Measurements from ENCODE around the gene PRRT3. TPM values are rescaled to one million over a fixed set of nuclear protein-coding genes. Genes with fewer than 3 reads are reported as not detected.

PRRT3 gene
- total and polyA plus RNA-seq, 2 of the 8 experiments (the other 6 are each of a cell fraction or from before 2014, with no cell fraction given), result 9.0 to 9.2 TPM

DNA sequence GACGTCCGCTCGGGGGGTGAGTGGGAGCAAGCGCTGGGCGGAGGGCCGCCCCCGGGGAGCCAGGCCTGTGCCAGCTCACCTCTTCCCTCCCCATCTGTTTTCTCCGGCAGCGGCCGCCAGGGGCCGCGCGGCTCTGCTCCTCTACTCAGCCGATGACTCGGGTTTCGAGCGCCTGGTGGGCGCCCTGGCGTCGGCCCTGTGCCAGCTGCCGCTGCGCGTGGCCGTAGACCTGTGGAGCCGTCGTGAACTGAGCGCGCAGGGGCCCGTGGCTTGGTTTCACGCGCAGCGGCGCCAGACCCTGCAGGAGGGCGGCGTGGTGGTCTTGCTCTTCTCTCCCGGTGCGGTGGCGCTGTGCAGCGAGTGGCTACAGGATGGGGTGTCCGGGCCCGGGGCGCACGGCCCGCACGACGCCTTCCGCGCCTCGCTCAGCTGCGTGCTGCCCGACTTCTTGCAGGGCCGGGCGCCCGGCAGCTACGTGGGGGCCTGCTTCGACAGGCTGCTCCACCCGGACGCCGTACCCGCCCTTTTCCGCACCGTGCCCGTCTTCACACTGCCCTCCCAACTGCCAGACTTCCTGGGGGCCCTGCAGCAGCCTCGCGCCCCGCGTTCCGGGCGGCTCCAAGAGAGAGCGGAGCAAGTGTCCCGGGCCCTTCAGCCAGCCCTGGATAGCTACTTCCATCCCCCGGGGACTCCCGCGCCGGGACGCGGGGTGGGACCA is 19.2 kb downstream of the PRRT3 start:
- peak overlapping the region; percentile 52 for H2BK5ac ChIP-seq (ENCODE audit: low read depth, low read length)
- H3K23me2 ChIP-seq (ENCODE audit: low read depth, low read length), result peaks cover 13% of the 10 kb centered on the region; the same call in 1 of the 2 replicates
- peaks cover 0 to 10% (median 5%) of the 10 kb centered on the region in 4 experiments; a peak in 6 of 7 replicates for H3K4me1 ChIP-seq (replicated peaks in 1 of 4; ENCODE audit: control insufficient read depth in 3 of 4, insufficient read depth in 4 of 4, low read length in 3 of 4)
- peak overlapping the region; percentile 99 for H4K8ac ChIP-seq (ENCODE audit: extremely low read depth, insufficient read depth, low read length)
- H4K5ac ChIP-seq (ENCODE audit: insufficient read length, low read depth, low read length), result peak overlapping the region; percentile 56
- H2AFZ ChIP-seq (ENCODE audit: low read length), result 0 out of 2 replicates have a peak overlapping the region, but pooled peaks have one; percentile 49
- peak overlapping the region; percentile 97; the same call in 1 of the 2 replicates for H2BK15ac ChIP-seq (ENCODE audit: low read length)
- H3K4me3 ChIP-seq (ENCODE audit: extremely low read depth in 1 of 4, insufficient read depth in 2 of 4, low read depth in 3 of 4, low read length in 4 of 4), result peak overlapping the region; percentile 37 to 78 (median 68)
- FAIRE-seq (no peak), DNase-seq (ENCODE audit: low read depth in 1 of 2, low spot score in 2 of 2) (peak in 1 of 2 experiments; percentile 91)
- no peak overlapping the region for H3K14ac ChIP-seq (ENCODE audit: insufficient read length)
- peak overlapping the region; percentile 92 for H4K91ac ChIP-seq (replicated peaks; ENCODE audit: insufficient read length, low read length)
- CTCF ChIA-PET (ENCODE audit: partially characterized antibody), result interaction anchor here (0.7 to 7.5 kb wide), 29 partner anchors 9 to 133 kb away, joined by 3 to 86 read pairs (median 5); partner anchors contain the start of genes IL17RC, JAGN1 and PRRT3
- H3K9me3 ChIP-seq (ENCODE audit: insufficient read depth in 2 of 2, low read depth in 1 of 2, low read length in 1 of 2), result no peaks in the 10 kb centered on the region
- H2AK5ac ChIP-seq (ENCODE audit: low read depth, low read length), result no peak overlapping the region
- H2BK120ac ChIP-seq (replicated peaks; ENCODE audit: low read depth, low read length), result no peak overlapping the region
- peak overlapping the region; percentile 96 for H3K18ac ChIP-seq (ENCODE audit: extremely low read depth, low read length)
- no peaks in the 10 kb centered on the region for H4K20me1 ChIP-seq (replicated peaks in 1 of 2; ENCODE audit: control insufficient read depth in 1 of 2, insufficient read depth in 2 of 2, low read length in 2 of 2)
- no peaks in the 10 kb centered on the region for H3K79me2 ChIP-seq (ENCODE audit: control insufficient read depth in 1 of 2, insufficient read depth in 2 of 2, low read length in 2 of 2)
- no peak overlapping the region for H3K56ac ChIP-seq (replicated peaks; ENCODE audit: insufficient read length, low read depth, low read length)
- H3K4me2 ChIP-seq (ENCODE audit: insufficient read depth in 1 of 2, low read depth in 2 of 2, low read length in 2 of 2), result peak overlapping the region; percentile 77 to 90
- POLR2A ChIA-PET (ENCODE audit: partially characterized antibody), result interaction anchor here (0.5 to 5.9 kb wide), 19 partner anchors 9 to 140 kb away, joined by 3 to 43 read pairs (median 5); partner anchors contain the start of genes ARPC4, EMC3, IL17RC and PRRT3
- 2% methylated on average over 56 of the region's 77 CpGs; no CpG with 5 or more reads in 1 of the 2 experiments for WGBS, 2 experiments (ENCODE audit: extremely low coverage in 1 of 2, insufficient coverage in 1 of 2, insufficient read length in 1 of 2, insufficient replicate concordance in 2 of 2, low coverage in 1 of 2, low lambda C conversion rate in 2 of 2, missing lambda C conversion rate in 1 of 2)
- H3K27ac ChIP-seq (ENCODE audit: low read depth, low read length), result no peak overlapping the region
- H3K79me1 ChIP-seq (ENCODE audit: low read depth, low read length), result no peaks in the 10 kb centered on the region
- H2BK12ac ChIP-seq (ENCODE audit: low read depth, low read length), result peak overlapping the region; percentile 80; the same call in 1 of the 2 replicates
- no peaks in the 10 kb centered on the region for H3K36me3 ChIP-seq (ENCODE audit: control insufficient read depth in 2 of 4, insufficient read depth in 4 of 4, low read length in 3 of 4)
- H3K23ac ChIP-seq (ENCODE audit: insufficient read length), result no peak overlapping the region
- peak overlapping the region; percentile 80 for H3K4ac ChIP-seq (replicated peaks; ENCODE audit: insufficient read length, low read depth, low read length)
- H3K27me3 ChIP-seq (replicated peaks in 1 of 4; ENCODE audit: control insufficient read depth in 3 of 4, extremely low read depth in 1 of 4, insufficient read depth in 3 of 4, low read length in 3 of 4), result peaks cover 0 to 3% (median 0%) of the 10 kb centered on the region in 4 experiments; a peak in 1 of 7 replicates
- H2BK20ac ChIP-seq (ENCODE audit: low read length), result no peak overlapping the region
- H3K9ac ChIP-seq (replicated peaks in 1 of 4; ENCODE audit: extremely low read depth in 1 of 4, low read depth in 3 of 4, low read length in 3 of 4), result peak overlapping the region; percentile 25 to 83 (median 58); a peak in 6 of 7 replicates
- TF ChIP-seq, protein P1, sequence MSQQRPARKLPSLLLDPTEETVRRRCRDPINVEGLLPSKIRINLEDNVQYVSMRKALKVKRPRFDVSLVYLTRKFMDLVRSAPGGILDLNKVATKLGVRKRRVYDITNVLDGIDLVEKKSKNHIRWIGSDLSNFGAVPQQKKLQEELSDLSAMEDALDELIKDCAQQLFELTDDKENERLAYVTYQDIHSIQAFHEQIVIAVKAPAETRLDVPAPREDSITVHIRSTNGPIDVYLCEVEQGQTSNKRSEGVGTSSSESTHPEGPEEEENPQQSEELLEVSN (IDR thresholded peaks at IDR 0.05), result peak; percentile 96
- TF ChIP-seq RNF2 (IDR thresholded peaks at IDR 0.05; ENCODE audit: borderline replicate concordance, low read depth, low read length, missing control alignments, poor library complexity, severe bottlenecking) (peak; percentile 54), BACH1 (IDR thresholded peaks at IDR 0.05; ENCODE audit: low read length) (peak; percentile 18; the same call in 1 of the 2 replicates), EP300 (IDR thresholded peaks at IDR 0.05; ENCODE audit: borderline replicate concordance in 1 of 2, low read depth in 2 of 2, low read length in 2 of 2) (no peak), RFX5 (IDR thresholded peaks at IDR 0.05; ENCODE audit: borderline replicate concordance, low read depth, low read length) (no peak), RAD21 (IDR thresholded peaks at IDR 0.05 in 1 of 2, conservative IDR thresholded peaks at IDR 0.05 in 1 of 2; ENCODE audit: low read depth in 2 of 2, low read length in 2 of 2) (peak; percentile 53 to 71), TCF12 (IDR thresholded peaks at IDR 0.05; ENCODE audit: low read depth, low read length) (0 out of 2 replicates have a peak, but pooled peaks have one; percentile 6)
- TF ChIP-seq, protein P2, sequence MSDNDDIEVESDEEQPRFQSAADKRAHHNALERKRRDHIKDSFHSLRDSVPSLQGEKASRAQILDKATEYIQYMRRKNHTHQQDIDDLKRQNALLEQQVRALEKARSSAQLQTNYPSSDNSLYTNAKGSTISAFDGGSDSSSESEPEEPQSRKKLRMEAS (IDR thresholded peaks at IDR 0.05), result peak; percentile 82

Data from H1 (cell line).